ENCODE data around the gene ELF5. TPM values are rescaled to one million over a fixed set of nuclear protein-coding genes. Genes with fewer than 3 reads are reported as not detected.

The ELF5 gene
- total and polyA plus RNA-seq, 5 donors from 2014 or later = not detected

DNA sequence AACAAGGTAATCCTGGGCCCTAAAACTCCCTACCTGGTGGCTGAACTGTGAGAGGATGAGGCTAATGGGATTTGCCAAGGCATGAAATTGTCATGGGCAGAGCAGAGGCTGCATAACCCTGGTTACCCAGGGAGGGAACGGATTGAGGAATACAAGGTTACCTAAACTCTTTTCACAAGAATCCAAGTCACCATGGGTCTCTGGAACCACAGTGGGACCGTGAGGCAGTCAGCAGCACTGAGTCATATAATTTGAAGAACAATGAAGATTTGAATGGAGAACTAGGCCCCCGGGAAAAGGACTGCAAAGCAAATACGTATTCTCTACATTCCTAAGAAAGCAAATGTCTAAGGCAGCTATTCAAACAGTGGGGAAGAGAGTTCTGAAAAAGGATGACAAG is 55.1 kb downstream of the ELF5 start:
- Histone ChIP-seq H3K27ac (ENCODE audit: insufficient read depth, low read length, poor library complexity, severe bottlenecking) (no peak overlapping the region), H3K4me1 (ENCODE audit: control insufficient read depth, insufficient read depth, low read length, poor library complexity, severe bottlenecking) (no peaks in the 10 kb centered on the region), H3K9me3 (ENCODE audit: control insufficient read depth in 2 of 2, low read length in 2 of 2) (no peaks in the 10 kb centered on the region), H3K36me3 (ENCODE audit: control insufficient read depth, insufficient read depth, low read length) (peaks cover 74% of the 10 kb centered on the region), H3K4me3 (ENCODE audit: low read depth, low read length) (no peak overlapping the region), H3K27me3 (ENCODE audit: control insufficient read depth, insufficient read depth, low read length) (no peaks in the 10 kb centered on the region)
- no peak for ATAC-seq (ENCODE audit: low read depth in 2 of 2)
- peaks cover 0 to 5% (median 0%) of the 10 kb centered on the region in 4 donors for H3K4me1 Mint-ChIP-seq
- no peak overlapping the region for H3K27ac Mint-ChIP-seq
- H3K9me3 Mint-ChIP-seq = no peaks in the 10 kb centered on the region
- peaks cover 76% of the 10 kb centered on the region for H3K36me3 Mint-ChIP-seq
- H3K27me3 Mint-ChIP-seq = no peaks in the 10 kb centered on the region
- DNase-seq = no peak
- H3K4me3 Mint-ChIP-seq = no peak overlapping the region

GRCh38 chr11:34457607-34458006 is 56.0 kb downstream of the ELF5 start:
- H3K27ac Mint-ChIP-seq = no peak overlapping the region
- DNase-seq (no peak), ATAC-seq (ENCODE audit: low read depth in 2 of 2) (no peak)
- Histone ChIP-seq H3K4me3 (ENCODE audit: low read depth, low read length) (no peak overlapping the region), H3K27me3 (ENCODE audit: control insufficient read depth, insufficient read depth, low read length) (no peaks in the 10 kb centered on the region), H3K27ac (ENCODE audit: insufficient read depth, low read length, poor library complexity, severe bottlenecking) (no peak overlapping the region), H3K4me1 (ENCODE audit: control insufficient read depth, insufficient read depth, low read length, poor library complexity, severe bottlenecking) (no peaks in the 10 kb centered on the region), H3K36me3 (ENCODE audit: control insufficient read depth, insufficient read depth, low read length) (peaks cover 74% of the 10 kb centered on the region), H3K9me3 (ENCODE audit: control insufficient read depth in 2 of 2, low read length in 2 of 2) (no peaks in the 10 kb centered on the region)
- no peaks in the 10 kb centered on the region for H3K27me3 Mint-ChIP-seq
- no peak overlapping the region for H3K4me3 Mint-ChIP-seq
- peaks cover 0 to 5% (median 0%) of the 10 kb centered on the region in 4 donors for H3K4me1 Mint-ChIP-seq
- H3K9me3 Mint-ChIP-seq = no peaks in the 10 kb centered on the region
- peaks cover 73% of the 10 kb centered on the region for H3K36me3 Mint-ChIP-seq

- no peaks in the 10 kb centered on the region for H3K4me1 ChIP-seq (ENCODE audit: control insufficient read depth, insufficient read depth, low read length, poor library complexity, severe bottlenecking)
- no peaks in the 10 kb centered on the region for H3K27me3 Mint-ChIP-seq
- DNase-seq (no peak), ATAC-seq (ENCODE audit: low read depth in 2 of 2) (no peak)
- H3K4me3 Mint-ChIP-seq = no peak overlapping the region
- no peak overlapping the region for H3K27ac ChIP-seq (ENCODE audit: insufficient read depth, low read length, poor library complexity, severe bottlenecking)
- no peaks in the 10 kb centered on the region for H3K9me3 Mint-ChIP-seq
- no peaks in the 10 kb centered on the region for H3K27me3 ChIP-seq (ENCODE audit: control insufficient read depth, insufficient read depth, low read length)
- H3K36me3 ChIP-seq (ENCODE audit: control insufficient read depth, insufficient read depth, low read length) = peaks cover 77% of the 10 kb centered on the region
- peaks cover 5 to 7% (median 5%) of the 10 kb centered on the region in 4 donors for H3K4me1 Mint-ChIP-seq
- H3K36me3 Mint-ChIP-seq = peaks cover 75% of the 10 kb centered on the region
- H3K4me3 ChIP-seq (ENCODE audit: low read depth, low read length) = no peak overlapping the region
- H3K9me3 ChIP-seq (ENCODE audit: control insufficient read depth in 2 of 2, low read length in 2 of 2) = no peaks in the 10 kb centered on the region
- H3K27ac Mint-ChIP-seq = no peak overlapping the region
These were observed 59.1 kb downstream of the ELF5 start for GRCh38 chr11:34454308-34455032.

- H3K9me3 ChIP-seq (ENCODE audit: control insufficient read depth in 2 of 2, low read length in 2 of 2) = no peaks in the 10 kb centered on the region
- no peak overlapping the region for H3K27ac Mint-ChIP-seq
- H3K36me3 ChIP-seq (ENCODE audit: control insufficient read depth, insufficient read depth, low read length) = peaks cover 49% of the 10 kb centered on the region
- peaks cover 8 to 32% (median 24%) of the 10 kb centered on the region in 4 donors for H3K4me1 Mint-ChIP-seq
- no peaks in the 10 kb centered on the region for H3K27me3 ChIP-seq (ENCODE audit: control insufficient read depth, insufficient read depth, low read length)
- H3K4me3 Mint-ChIP-seq = no peak overlapping the region
- H3K27me3 Mint-ChIP-seq = no peaks in the 10 kb centered on the region
- peaks cover 9% of the 10 kb centered on the region for H3K4me1 ChIP-seq (ENCODE audit: control insufficient read depth, insufficient read depth, low read length, poor library complexity, severe bottlenecking)
- H3K36me3 Mint-ChIP-seq = peaks cover 48% of the 10 kb centered on the region
- H3K9me3 Mint-ChIP-seq = no peaks in the 10 kb centered on the region
- no peak overlapping the region for H3K27ac ChIP-seq (ENCODE audit: insufficient read depth, low read length, poor library complexity, severe bottlenecking)
- DNase-seq (no peak), ATAC-seq (ENCODE audit: low read depth in 2 of 2) (no peak)
- H3K4me3 ChIP-seq (ENCODE audit: low read depth, low read length) = no peak overlapping the region
These were observed 62.5 kb downstream of the ELF5 start for GRCh38 chr11:34451053-34451452.

- H3K4me1 Mint-ChIP-seq = peaks cover 22 to 44% (median 37%) of the 10 kb centered on the region in 4 donors
- Histone ChIP-seq H3K4me3 (ENCODE audit: low read depth, low read length) (no peak overlapping the region), H3K9me3 (ENCODE audit: control insufficient read depth in 2 of 2, low read length in 2 of 2) (no peaks in the 10 kb centered on the region), H3K4me1 (ENCODE audit: control insufficient read depth, insufficient read depth, low read length, poor library complexity, severe bottlenecking) (peaks cover 9% of the 10 kb centered on the region), H3K27me3 (ENCODE audit: control insufficient read depth, insufficient read depth, low read length) (no peaks in the 10 kb centered on the region), H3K27ac (ENCODE audit: insufficient read depth, low read length, poor library complexity, severe bottlenecking) (no peak overlapping the region), H3K36me3 (ENCODE audit: control insufficient read depth, insufficient read depth, low read length) (peaks cover 31% of the 10 kb centered on the region)
- H3K27me3 Mint-ChIP-seq = no peaks in the 10 kb centered on the region
- peak overlapping the region in 2 of 3 donors; percentile 23 to 26 for H3K27ac Mint-ChIP-seq
- peak in 1 of 3 donors; percentile 13 for DNase-seq
- H3K36me3 Mint-ChIP-seq = peaks cover 30% of the 10 kb centered on the region
- peak overlapping the region in 2 of 4 donors; percentile 19 to 59 for H3K4me3 Mint-ChIP-seq
- H3K9me3 Mint-ChIP-seq = no peaks in the 10 kb centered on the region
- no peak for ATAC-seq (ENCODE audit: low read depth in 2 of 2)
These were observed 64.6 kb downstream of the ELF5 start for GRCh38 chr11:34449013-34449412.

GRCh38 chr11:34448223-34448994 is 65.2 kb downstream of the ELF5 start:
- peak overlapping the region in 2 of 4 donors; percentile 19 to 59 for H3K4me3 Mint-ChIP-seq
- no peaks in the 10 kb centered on the region for H3K27me3 Mint-ChIP-seq
- peak overlapping the region in 2 of 3 donors; percentile 23 to 26 for H3K27ac Mint-ChIP-seq

DNA sequence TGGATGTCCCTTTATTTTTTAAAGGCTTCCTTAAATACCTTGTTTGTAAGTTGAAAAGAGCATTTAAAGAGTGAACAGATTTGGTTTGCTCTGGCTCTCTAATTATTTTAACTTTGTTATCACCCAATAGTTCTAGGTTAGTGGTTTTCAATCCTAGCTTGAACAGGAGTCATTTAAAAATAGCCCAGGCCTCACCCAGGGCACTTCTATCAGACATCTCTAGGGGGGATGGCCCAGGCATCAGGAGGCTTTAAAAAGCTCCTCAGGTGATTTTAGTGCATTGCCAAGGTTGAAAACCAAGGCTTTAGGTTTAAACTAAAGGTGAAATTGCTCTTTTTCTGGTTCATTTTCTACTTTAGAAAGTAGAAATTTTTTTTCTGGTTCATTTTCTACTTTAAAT is 66.5 kb downstream of the ELF5 start:
- peak overlapping the region in 1 of 4 donors; percentile 5 for H3K4me3 Mint-ChIP-seq
- H3K36me3 ChIP-seq (ENCODE audit: control insufficient read depth, insufficient read depth, low read length) = peaks cover 16% of the 10 kb centered on the region
- no peak for ATAC-seq (ENCODE audit: low read depth in 2 of 2)
- H3K9me3 ChIP-seq (ENCODE audit: control insufficient read depth in 2 of 2, low read length in 2 of 2) = no peaks in the 10 kb centered on the region
- no peaks in the 10 kb centered on the region for H3K27me3 ChIP-seq (ENCODE audit: control insufficient read depth, insufficient read depth, low read length)
- peaks cover 16% of the 10 kb centered on the region for H3K4me1 ChIP-seq (ENCODE audit: control insufficient read depth, insufficient read depth, low read length, poor library complexity, severe bottlenecking)
- H3K27me3 Mint-ChIP-seq = no peaks in the 10 kb centered on the region
- H3K4me3 ChIP-seq (ENCODE audit: low read depth, low read length) = no peak overlapping the region
- H3K4me1 Mint-ChIP-seq = peaks cover 26 to 60% (median 49%) of the 10 kb centered on the region in 4 donors
- H3K36me3 Mint-ChIP-seq = peaks cover 16% of the 10 kb centered on the region
- no peaks in the 10 kb centered on the region for H3K9me3 Mint-ChIP-seq
- H3K27ac Mint-ChIP-seq = peak overlapping the region in 1 of 3 donors; percentile 26
- no peak overlapping the region for H3K27ac ChIP-seq (ENCODE audit: insufficient read depth, low read length, poor library complexity, severe bottlenecking)
- no peak for DNase-seq

More at GRCh38 chr11:34448223-34448994, 65.2 kb downstream of the ELF5 start:
- DNase-seq (no peak), ATAC-seq (ENCODE audit: low read depth in 2 of 2) (no peak)
- H3K4me1 Mint-ChIP-seq = peaks cover 22 to 50% (median 41%) of the 10 kb centered on the region in 4 donors
- peaks cover 25% of the 10 kb centered on the region for H3K36me3 Mint-ChIP-seq
- no peaks in the 10 kb centered on the region for H3K9me3 Mint-ChIP-seq
- Histone ChIP-seq H3K36me3 (ENCODE audit: control insufficient read depth, insufficient read depth, low read length) (peaks cover 26% of the 10 kb centered on the region), H3K9me3 (ENCODE audit: control insufficient read depth in 2 of 2, low read length in 2 of 2) (no peaks in the 10 kb centered on the region), H3K27me3 (ENCODE audit: control insufficient read depth, insufficient read depth, low read length) (no peaks in the 10 kb centered on the region), H3K4me3 (ENCODE audit: low read depth, low read length) (no peak overlapping the region), H3K4me1 (ENCODE audit: control insufficient read depth, insufficient read depth, low read length, poor library complexity, severe bottlenecking) (peaks cover 11% of the 10 kb centered on the region), H3K27ac (ENCODE audit: insufficient read depth, low read length, poor library complexity, severe bottlenecking) (no peak overlapping the region)
